ENCODE data around the gene GADD45B. TPM values are rescaled to one million over a fixed set of nuclear protein-coding genes. Genes with fewer than 3 reads are reported as not detected.
A peak's percentile ranks its signal among the peaks of the same experiment; 100 is the strongest.

The GADD45B gene
- total RNA-seq, 1 experiment from 2014 or later = 16.2 TPM

- peak overlapping the region; percentile 79 to 90 for H3K4me3 Mint-ChIP-seq
- no peak overlapping the region for H2BK12ac ChIP-seq (ENCODE audit: insufficient read length, low read depth, low read length)
- no peaks in the 10 kb centered on the region for H3K9me3 Mint-ChIP-seq
- H3K56ac ChIP-seq (ENCODE audit: insufficient read length, low read depth, low read length) = no peak overlapping the region
- no peak overlapping the region for H4K8ac ChIP-seq (replicated peaks; ENCODE audit: insufficient read length, low read depth, low read length)
- H3T11ph ChIP-seq (ENCODE audit: low read length) = no peak overlapping the region
- no peaks in the 10 kb centered on the region for H4K20me1 ChIP-seq (ENCODE audit: control insufficient read depth, insufficient read depth, insufficient read length)
- no peaks in the 10 kb centered on the region; the same call in 1 of the 2 replicates for H3K4me1 ChIP-seq (ENCODE audit: insufficient read depth, low read length)
- H3K9me3 ChIP-seq (ENCODE audit: control insufficient read depth, low read depth, low read length) = no peaks in the 10 kb centered on the region
- H3K27me3 Mint-ChIP-seq (ENCODE audit: low read depth) = no peaks in the 10 kb centered on the region
- H4K91ac ChIP-seq (ENCODE audit: insufficient read length, low read depth, low read length) = no peak overlapping the region
- no peak overlapping the region for H3K18ac ChIP-seq (ENCODE audit: insufficient read length, low read depth, low read length)
- no peak overlapping the region for H4K5ac ChIP-seq (ENCODE audit: insufficient read length, low read depth, low read length)
- H3K23ac ChIP-seq (ENCODE audit: insufficient read length, low read depth, low read length) = no peak overlapping the region
- peaks cover 30% of the 10 kb centered on the region; the same call in 1 of the 2 replicates for H3K79me2 ChIP-seq (ENCODE audit: insufficient read depth, low read length)
- H3K27me3 ChIP-seq (ENCODE audit: insufficient read depth, low read length) = no peaks in the 10 kb centered on the region
- peak overlapping the region in 2 of 3 experiments; percentile 85 to 90; a peak in 4 of 7 replicates for H3K27ac Mint-ChIP-seq
- no peak overlapping the region for H3K4ac ChIP-seq (ENCODE audit: low read depth, low read length)
- H3K23me2 ChIP-seq (ENCODE audit: insufficient read length, low read depth, low read length, poor library complexity, severe bottlenecking) = peaks cover 2% of the 10 kb centered on the region
- peaks cover 8 to 22% of the 10 kb centered on the region in 2 experiments for H3K4me1 Mint-ChIP-seq
- no peak for DNase-seq
- H2BK120ac ChIP-seq (ENCODE audit: low read depth, low read length, poor library complexity, severe bottlenecking) = no peak overlapping the region
- no peak overlapping the region for H2BK15ac ChIP-seq (ENCODE audit: low read depth, low read length)
- H2AK5ac ChIP-seq (ENCODE audit: insufficient read length, low read length) = no peak overlapping the region
- H2BK5ac ChIP-seq (ENCODE audit: insufficient read length, low read length) = no peak overlapping the region
- no peak overlapping the region for H3K4me2 ChIP-seq (ENCODE audit: insufficient read depth, insufficient read length, low read length)
- TF ChIP-seq, protein P1, sequence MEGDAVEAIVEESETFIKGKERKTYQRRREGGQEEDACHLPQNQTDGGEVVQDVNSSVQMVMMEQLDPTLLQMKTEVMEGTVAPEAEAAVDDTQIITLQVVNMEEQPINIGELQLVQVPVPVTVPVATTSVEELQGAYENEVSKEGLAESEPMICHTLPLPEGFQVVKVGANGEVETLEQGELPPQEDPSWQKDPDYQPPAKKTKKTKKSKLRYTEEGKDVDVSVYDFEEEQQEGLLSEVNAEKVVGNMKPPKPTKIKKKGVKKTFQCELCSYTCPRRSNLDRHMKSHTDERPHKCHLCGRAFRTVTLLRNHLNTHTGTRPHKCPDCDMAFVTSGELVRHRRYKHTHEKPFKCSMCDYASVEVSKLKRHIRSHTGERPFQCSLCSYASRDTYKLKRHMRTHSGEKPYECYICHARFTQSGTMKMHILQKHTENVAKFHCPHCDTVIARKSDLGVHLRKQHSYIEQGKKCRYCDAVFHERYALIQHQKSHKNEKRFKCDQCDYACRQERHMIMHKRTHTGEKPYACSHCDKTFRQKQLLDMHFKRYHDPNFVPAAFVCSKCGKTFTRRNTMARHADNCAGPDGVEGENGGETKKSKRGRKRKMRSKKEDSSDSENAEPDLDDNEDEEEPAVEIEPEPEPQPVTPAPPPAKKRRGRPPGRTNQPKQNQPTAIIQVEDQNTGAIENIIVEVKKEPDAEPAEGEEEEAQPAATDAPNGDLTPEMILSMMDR (conservative IDR thresholded peaks at IDR 0.05) = no peak
- H3K14ac ChIP-seq (ENCODE audit: insufficient read depth, low read length) = no peak overlapping the region
- H3K9ac ChIP-seq (ENCODE audit: extremely low read depth, insufficient read length, low read length) = no peak overlapping the region
- H3K27ac ChIP-seq (ENCODE audit: insufficient read length, low read depth, low read length) = no peak overlapping the region
- WGBS (ENCODE audit: extremely low coverage, insufficient read length, low lambda C conversion rate) = no CpG with 5 or more reads among the region's 19 CpGs
- H2BK20ac ChIP-seq (ENCODE audit: low read depth, low read length, poor library complexity, severe bottlenecking) = no peak overlapping the region
- H3K36me3 Mint-ChIP-seq (ENCODE audit: insufficient read depth in 1 of 3, low read depth in 3 of 3) = peaks cover 0 to 9% (median 5%) of the 10 kb centered on the region in 3 experiments; a peak in 5 of 7 replicates
- H2AFZ ChIP-seq (ENCODE audit: low read length) = no peak overlapping the region
- H3K79me1 ChIP-seq (ENCODE audit: insufficient read depth, low read depth, low read length, poor library complexity, severe bottlenecking) = peaks cover 8% of the 10 kb centered on the region
These were observed 21.5 kb upstream of the GADD45B start for GRCh38 chr19:2454199-2454961.

Measured in H9 (cell line).